DOHH2 (cell line): ENCODE measurements around the gene PPP2R2B.

ENCODE experiments used
- H3F3A ChIP-seq: fragments of 200-600 bp; sonication (generic), shearing (Covaris generic); 2 replicates; pipeline ENCODE4 v1.6.0; 2016; ENCODE audit warnings: antibody characterized with exemption, mild to moderate bottlenecking; ENCODE audit not compliant: control insufficient read depth, insufficient read depth
- H3K27ac ChIP-seq: fragments of 200-600 bp; sonication (generic); 2 replicates; pipeline ENCODE4 v1.5.1; 2014; ENCODE audit warnings: low read depth, mild to moderate bottlenecking, low read length, moderate library complexity
- H3K27me3 ChIP-seq: fragments of 200-600 bp; sonication (generic); 2 replicates; pipeline ENCODE4 v1.6.1; 2014; ENCODE audit warnings: mild to moderate bottlenecking, low read length, mixed read lengths; ENCODE audit not compliant: control insufficient read depth
- H3K36me3 ChIP-seq: fragments of 200-600 bp; sonication (generic); 2 replicates; pipeline ENCODE4 v1.6.1; 2014; ENCODE audit warnings: mild to moderate bottlenecking, low read length, moderate library complexity, mixed read lengths; ENCODE audit not compliant: control insufficient read depth
- H3K4me1 ChIP-seq: fragments of 200-600 bp; sonication (generic); 2 replicates; pipeline ENCODE4 v1.6.1; 2014; ENCODE audit warnings: mild to moderate bottlenecking, low read length, mixed read lengths; ENCODE audit not compliant: control insufficient read depth
- H3K4me2 ChIP-seq: fragments of 200-600 bp; sonication (generic); 2 replicates; pipeline ENCODE4 v1.6.0; 2014; ENCODE audit warnings: mild to moderate bottlenecking, low read length, moderate library complexity
- H3K4me3 ChIP-seq: fragments of 200-600 bp; sonication (generic); 2 replicates; pipeline ENCODE4 v1.5.1; 2014; ENCODE audit warnings: mild to moderate bottlenecking, low read length, mixed read lengths
- H3K79me2 ChIP-seq: fragments of 200-600 bp; sonication (generic); 2 replicates; pipeline ENCODE4 v1.6.1; 2014; ENCODE audit warnings: mild to moderate bottlenecking, low read length, mixed read lengths; ENCODE audit not compliant: control insufficient read depth
- H3K9me2 ChIP-seq: fragments of 200-600 bp; sonication (generic); replicated peaks from 2 replicates; pipeline ENCODE4 v1.6.1; 2014; ENCODE audit warnings: mild to moderate bottlenecking, low read length, mixed read lengths; ENCODE audit not compliant: control insufficient read depth
- H3K9me3 ChIP-seq: fragments of 200-600 bp; sonication (generic); 2 replicates; pipeline ENCODE4 v1.6.1; 2014; ENCODE audit warnings: antibody characterized with exemption, low read length, mixed read lengths; ENCODE audit not compliant: control insufficient read depth, insufficient read depth
- H4K20me1 ChIP-seq: fragments of 200-600 bp; sonication (generic); 2 replicates; pipeline ENCODE4 v1.6.0; 2014; ENCODE audit warnings: low read depth, mild to moderate bottlenecking, antibody characterized with exemption, low read length, moderate library complexity; ENCODE audit not compliant: control insufficient read depth, insufficient read depth
- CTCF ChIP-seq: fragments of 200-600 bp; sonication (generic); IDR thresholded peaks from one replicate; pipeline ENCODE4 v1.5.1; 2014; ENCODE audit warnings: antibody characterized with exemption, mild to moderate bottlenecking, low read depth, low read length; ENCODE audit not compliant: poor library complexity, severe bottlenecking
- EZH2phosphoT487 ChIP-seq: fragments of 200-600 bp; sonication (generic); IDR thresholded peaks from 2 replicates; pipeline ENCODE4 v1.6.1; 2017; ENCODE audit warnings: borderline replicate concordance, mild to moderate bottlenecking, antibody characterized with exemption, low read length, moderate library complexity, mixed read lengths

PPP2R2B gene

GRCh38 chr5:146912874-146913273, 34.3 kb upstream of the PPP2R2B start:
- H3K4me1 ChIP-seq = no peaks in the 10 kb centered on the region
- no peak for TF ChIP-seq CTCF
- no peak for TF ChIP-seq EZH2phosphoT487

GRCh38 chr5:146910239-146910638, 31.7 kb upstream of the PPP2R2B start:
- no peak for TF ChIP-seq EZH2phosphoT487
- TF ChIP-seq CTCF = no peak
- no peaks in the 10 kb centered on the region for H3K9me2 ChIP-seq
- no peaks in the 10 kb centered on the region for H3K79me2 ChIP-seq
- no peaks in the 10 kb centered on the region for H3K4me1 ChIP-seq
- H3K9me3 ChIP-seq = no peaks in the 10 kb centered on the region
- no peaks in the 10 kb centered on the region for H4K20me1 ChIP-seq
- H3K27ac ChIP-seq = no peak overlapping the region
- H3F3A ChIP-seq = no peaks in the 10 kb centered on the region
- no peak overlapping the region for H3K4me2 ChIP-seq
- no peak overlapping the region for H3K4me3 ChIP-seq
- H3K27me3 ChIP-seq = no peaks in the 10 kb centered on the region
- H3K36me3 ChIP-seq = no peaks in the 10 kb centered on the region

More at GRCh38 chr5:146912874-146913273, 34.3 kb upstream of the PPP2R2B start:
- no peaks in the 10 kb centered on the region for H3K9me2 ChIP-seq
- no peaks in the 10 kb centered on the region for H3K36me3 ChIP-seq
- no peaks in the 10 kb centered on the region for H3F3A ChIP-seq
- H4K20me1 ChIP-seq = no peaks in the 10 kb centered on the region
- no peaks in the 10 kb centered on the region for H3K9me3 ChIP-seq
- no peaks in the 10 kb centered on the region for H3K79me2 ChIP-seq
- no peak overlapping the region for H3K4me3 ChIP-seq
- no peak overlapping the region for H3K4me2 ChIP-seq
- no peak overlapping the region for H3K27ac ChIP-seq
- no peaks in the 10 kb centered on the region for H3K27me3 ChIP-seq

GRCh38 chr5:146909255-146910068, 30.9 kb upstream of the PPP2R2B start:
- TF ChIP-seq CTCF = no peak
- no peak for TF ChIP-seq EZH2phosphoT487
- no peaks in the 10 kb centered on the region for H3K9me3 ChIP-seq
- no peaks in the 10 kb centered on the region for H3K4me1 ChIP-seq
- no peaks in the 10 kb centered on the region for H3F3A ChIP-seq
- H3K79me2 ChIP-seq = no peaks in the 10 kb centered on the region
- H3K36me3 ChIP-seq = no peaks in the 10 kb centered on the region
- H3K27me3 ChIP-seq = no peaks in the 10 kb centered on the region
- H3K27ac ChIP-seq = no peak overlapping the region
- no peak overlapping the region for H3K4me3 ChIP-seq
- no peak overlapping the region for H3K4me2 ChIP-seq
- H3K9me2 ChIP-seq = no peaks in the 10 kb centered on the region
- no peaks in the 10 kb centered on the region for H4K20me1 ChIP-seq
